BLaER1 (cell line): ENCODE results near the gene MOB3A.

Experiments
- H3K27ac ChIP-seq: shearing (Covaris generic); formaldehyde crosslinking; 2 replicates; pipeline ENCODE4 v1.8.1; 2022
- H3K27me3 ChIP-seq: shearing (Covaris generic); formaldehyde crosslinking; 2 replicates; pipeline ENCODE4 v1.8.1; 2022
- H3K36me3 ChIP-seq: shearing (Covaris generic); formaldehyde crosslinking; 2 replicates; pipeline ENCODE4 v1.8.1; 2022
- H3K4me1 ChIP-seq: shearing (Covaris generic); formaldehyde crosslinking; 2 replicates; pipeline ENCODE4 v1.8.1; 2022
- H3K4me2 ChIP-seq: shearing (Covaris generic); formaldehyde crosslinking; 2 replicates; pipeline ENCODE4 v1.8.1; 2022
- H3K4me3 ChIP-seq: shearing (Covaris generic); formaldehyde crosslinking; 2 replicates; pipeline ENCODE4 v1.8.1; 2022
- H3K9ac ChIP-seq: shearing (Covaris generic); formaldehyde crosslinking; 2 replicates; pipeline ENCODE4 v1.8.1; 2022
- H3K9me3 ChIP-seq: shearing (Covaris generic); formaldehyde crosslinking; 2 replicates; pipeline ENCODE4 v1.8.1; 2022
- H4K20me1 ChIP-seq: shearing (Covaris generic); formaldehyde crosslinking; 2 replicates; pipeline ENCODE4 v1.8.1; 2022
- Cebpa-rat ChIP-seq: shearing (Covaris generic); IDR thresholded peaks from 2 replicates; pipeline ENCODE4 v1.8.1; 2022

The MOB3A gene

GRCh38 chr19:2123682-2124387 is 27.7 kb upstream of the MOB3A start:
- Histone ChIP-seq H3K9me3 (no peaks in the 10 kb centered on the region), H3K36me3 (peaks cover 94% of the 10 kb centered on the region), H4K20me1 (peaks cover 95% of the 10 kb centered on the region), H3K27me3 (no peaks in the 10 kb centered on the region), H3K9ac (no peak overlapping the region), H3K27ac (no peak overlapping the region), H3K4me1 (no peaks in the 10 kb centered on the region), H3K4me3 (no peak overlapping the region), H3K4me2 (no peak overlapping the region)
- TF ChIP-seq Cebpa-rat = no peak

DNA sequence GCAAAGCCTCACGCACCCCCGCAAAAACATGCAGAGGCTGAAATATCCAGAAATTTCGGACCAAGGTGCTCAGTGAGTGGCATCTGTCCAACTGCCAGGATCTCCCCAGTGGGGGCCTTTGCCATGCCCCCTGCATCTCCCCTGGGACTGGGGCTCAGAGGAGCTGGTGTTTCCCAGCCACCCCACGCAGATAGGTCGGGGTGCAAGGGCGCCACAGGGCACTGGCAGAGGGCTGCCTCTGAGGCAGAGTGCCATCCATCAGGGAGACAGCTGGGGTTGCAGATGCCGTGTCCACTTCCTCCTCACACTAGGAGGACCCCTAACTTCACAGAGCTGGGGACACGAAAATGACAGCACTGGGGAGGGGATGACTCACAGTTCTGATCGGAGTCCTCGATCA is 26.9 kb upstream of the MOB3A start:
- Histone ChIP-seq H3K36me3 (peaks cover 100% of the 10 kb centered on the region), H3K27me3 (no peaks in the 10 kb centered on the region), H3K9ac (no peak overlapping the region), H3K9me3 (no peaks in the 10 kb centered on the region), H3K4me3 (no peak overlapping the region), H3K4me1 (no peaks in the 10 kb centered on the region), H3K4me2 (no peak overlapping the region), H4K20me1 (peaks cover 100% of the 10 kb centered on the region), H3K27ac (no peak overlapping the region)
- no peak for TF ChIP-seq Cebpa-rat

DNA sequence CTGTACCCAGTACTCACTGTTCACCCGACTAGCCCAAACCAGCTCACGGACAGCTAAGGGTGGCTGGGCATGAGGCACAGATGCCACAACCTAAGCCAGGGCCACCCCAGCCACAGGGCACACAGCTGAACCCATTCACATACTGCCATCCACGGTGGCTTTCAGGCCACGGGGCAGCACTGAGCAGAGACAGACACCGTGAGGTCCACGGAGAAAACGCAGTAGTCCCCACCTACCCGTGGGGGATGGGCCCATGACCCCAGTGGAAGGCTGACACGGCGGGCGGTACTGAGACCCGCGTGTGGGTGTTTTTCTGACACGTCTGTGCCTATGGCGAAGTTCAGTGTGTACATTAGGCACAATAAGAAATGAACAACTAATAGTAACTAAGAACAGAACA is 26.1 kb upstream of the MOB3A start:
- no peak overlapping the region for H3K27ac ChIP-seq
- peaks cover 100% of the 10 kb centered on the region for H3K36me3 ChIP-seq
- TF ChIP-seq Cebpa-rat = no peak
- no peak overlapping the region for H3K4me2 ChIP-seq
- no peak overlapping the region for H3K9ac ChIP-seq
- no peaks in the 10 kb centered on the region for H3K27me3 ChIP-seq
- H3K4me1 ChIP-seq = no peaks in the 10 kb centered on the region
- peaks cover 100% of the 10 kb centered on the region for H4K20me1 ChIP-seq
- no peak overlapping the region for H3K4me3 ChIP-seq
- no peaks in the 10 kb centered on the region for H3K9me3 ChIP-seq

DNA sequence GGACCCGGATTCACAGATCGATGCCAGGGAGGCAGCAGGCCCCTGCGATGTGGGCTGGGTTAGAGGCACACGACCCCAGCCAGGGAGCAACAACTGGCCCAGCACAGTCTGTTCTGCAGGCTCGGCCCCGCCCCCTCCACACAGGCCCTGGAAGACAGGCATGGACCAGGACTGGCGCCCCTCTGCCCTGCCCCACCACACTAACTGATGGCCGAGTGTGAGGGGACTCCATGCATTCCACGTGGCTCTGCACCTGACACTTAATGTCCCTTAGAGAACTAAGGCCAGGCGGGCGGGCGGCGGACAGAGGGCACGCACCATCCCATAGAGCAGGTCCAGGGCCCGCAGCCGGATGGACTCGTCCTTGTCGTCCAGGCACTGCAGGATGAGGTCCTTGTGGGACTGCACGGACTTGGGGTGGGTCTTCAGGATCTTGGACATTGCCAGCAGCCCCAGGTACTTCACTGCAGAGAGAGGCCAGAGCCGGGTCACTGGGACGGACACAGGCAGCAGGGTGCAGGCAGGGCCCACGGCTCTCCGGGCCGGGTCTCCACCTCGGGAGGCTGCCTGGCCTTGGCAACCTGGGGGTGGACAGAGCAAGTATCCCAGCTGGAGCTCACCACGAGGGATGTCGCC is 25.4 kb upstream of the MOB3A start:
- H4K20me1 ChIP-seq = peaks cover 100% of the 10 kb centered on the region
- H3K27me3 ChIP-seq = no peaks in the 10 kb centered on the region
- no peak overlapping the region for H3K4me2 ChIP-seq
- H3K4me1 ChIP-seq = no peaks in the 10 kb centered on the region
- H3K36me3 ChIP-seq = peaks cover 100% of the 10 kb centered on the region
- H3K4me3 ChIP-seq = no peak overlapping the region
- H3K9me3 ChIP-seq = no peaks in the 10 kb centered on the region
- no peak overlapping the region for H3K9ac ChIP-seq
- no peak overlapping the region for H3K27ac ChIP-seq
- TF ChIP-seq Cebpa-rat = no peak

- Histone ChIP-seq H4K20me1 (peaks cover 100% of the 10 kb centered on the region), H3K9me3 (no peaks in the 10 kb centered on the region), H3K4me1 (no peaks in the 10 kb centered on the region), H3K4me3 (no peak overlapping the region), H3K27ac (no peak overlapping the region), H3K9ac (no peak overlapping the region), H3K4me2 (no peak overlapping the region), H3K36me3 (peaks cover 100% of the 10 kb centered on the region), H3K27me3 (no peaks in the 10 kb centered on the region)
- TF ChIP-seq Cebpa-rat = no peak
These were observed 24.7 kb upstream of the MOB3A start for GRCh38 chr19:2120821-2121220.

GRCh38 chr19:2119921-2120785 is 24.0 kb upstream of the MOB3A start:
- Histone ChIP-seq H3K27ac (no peak overlapping the region), H3K36me3 (peaks cover 100% of the 10 kb centered on the region), H3K9me3 (no peaks in the 10 kb centered on the region), H3K27me3 (no peaks in the 10 kb centered on the region), H4K20me1 (peaks cover 100% of the 10 kb centered on the region), H3K4me2 (no peak overlapping the region), H3K4me1 (peaks cover under 1% of the 10 kb centered on the region; the same call in 1 of the 2 replicates), H3K4me3 (no peak overlapping the region), H3K9ac (no peak overlapping the region)
- TF ChIP-seq Cebpa-rat = no peak

DNA sequence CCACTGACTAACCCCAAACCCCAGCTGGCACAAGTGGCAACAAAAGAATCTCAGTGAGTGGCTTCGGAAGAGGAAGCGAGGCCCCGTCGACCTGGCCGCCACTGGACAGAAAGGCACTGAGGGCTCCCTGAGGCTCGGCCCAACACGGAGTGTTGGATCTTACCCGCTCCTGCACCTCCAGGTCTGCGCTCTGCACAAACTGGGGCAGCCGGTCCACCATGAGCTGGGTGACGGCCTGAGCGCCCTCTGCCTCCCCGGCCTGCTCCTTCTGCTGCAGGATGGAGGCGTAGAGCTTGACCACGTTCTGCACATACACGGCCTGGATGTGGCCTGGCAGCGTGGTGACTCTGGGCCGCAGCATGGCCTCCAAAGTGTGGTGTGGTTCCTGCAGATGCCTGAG is 22.3 kb upstream of the MOB3A start:
- Histone ChIP-seq H4K20me1 (peaks cover 100% of the 10 kb centered on the region), H3K27me3 (no peaks in the 10 kb centered on the region), H3K4me3 (no peak overlapping the region), H3K27ac (no peak overlapping the region), H3K4me2 (no peak overlapping the region), H3K9me3 (no peaks in the 10 kb centered on the region), H3K9ac (no peak overlapping the region), H3K4me1 (peaks cover 17% of the 10 kb centered on the region), H3K36me3 (peaks cover 99% of the 10 kb centered on the region)
- TF ChIP-seq Cebpa-rat = no peak

DNA sequence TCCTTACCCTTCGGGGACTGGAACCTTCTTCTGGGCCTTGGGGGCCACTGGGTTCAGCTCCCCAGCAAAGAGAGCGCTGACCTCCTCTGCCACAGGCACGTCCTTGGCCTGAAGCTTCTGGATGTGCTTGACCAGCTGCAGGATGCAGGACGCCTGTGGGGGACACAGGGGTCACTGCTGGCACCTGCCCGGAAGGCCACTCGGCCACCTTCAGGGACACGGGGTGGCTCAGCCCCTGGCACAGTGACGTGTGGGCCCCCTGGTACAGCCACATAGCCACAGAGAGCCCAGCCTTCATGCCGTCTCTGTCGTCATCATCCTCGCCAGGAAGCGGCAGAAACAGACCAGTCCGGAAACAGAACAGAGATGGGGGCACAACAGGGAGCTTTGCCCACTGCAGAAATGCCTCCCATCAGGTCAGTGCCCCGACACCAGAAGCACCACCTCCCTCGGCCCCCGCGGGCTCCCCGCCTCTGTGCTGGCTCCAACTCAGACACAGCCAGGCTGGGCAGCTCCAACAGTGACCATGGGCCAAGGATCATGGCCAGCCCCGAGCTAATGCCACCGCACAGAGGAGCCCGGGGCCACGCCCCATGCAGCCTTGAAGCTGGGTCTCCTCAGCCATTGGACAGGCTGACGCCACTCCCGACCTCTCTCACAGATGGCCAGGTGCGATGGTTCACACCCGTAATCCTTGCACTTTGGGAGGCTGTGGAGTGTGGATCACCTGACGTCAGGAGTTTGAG is 21.3 kb upstream of the MOB3A start:
- Histone ChIP-seq H3K9ac (no peak overlapping the region), H3K4me3 (no peak overlapping the region), H3K27ac (no peak overlapping the region), H3K36me3 (peaks cover 98% of the 10 kb centered on the region), H4K20me1 (peaks cover 100% of the 10 kb centered on the region), H3K27me3 (no peaks in the 10 kb centered on the region), H3K4me1 (peaks cover 28% of the 10 kb centered on the region), H3K9me3 (no peaks in the 10 kb centered on the region), H3K4me2 (no peak overlapping the region)
- TF ChIP-seq Cebpa-rat = no peak

DNA sequence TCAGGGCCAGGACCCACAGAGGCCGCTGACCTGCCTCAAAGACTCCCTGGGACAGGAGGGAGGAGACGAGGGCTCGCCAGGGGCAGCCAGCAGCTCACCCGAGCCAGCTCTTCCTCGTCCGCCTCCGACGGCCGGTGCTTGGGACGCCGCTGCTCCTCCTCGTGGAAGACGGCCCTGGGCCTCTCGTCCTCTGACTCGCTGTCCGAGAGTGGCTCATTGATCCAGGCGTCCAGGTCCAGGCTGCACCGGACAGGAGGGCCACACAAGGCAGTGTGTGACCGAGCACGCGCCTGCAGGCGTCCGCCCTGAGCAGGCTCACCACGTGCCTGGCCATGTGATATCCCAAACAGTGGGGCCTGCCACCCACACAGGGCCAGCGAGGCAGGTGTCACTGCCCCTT is 20.4 kb upstream of the MOB3A start:
- Histone ChIP-seq H3K9ac (no peak overlapping the region), H3K36me3 (peaks cover 98% of the 10 kb centered on the region)

More for the DNA sequence above, 20.4 kb upstream of the MOB3A start:
- Histone ChIP-seq H3K9me3 (no peaks in the 10 kb centered on the region), H3K4me3 (no peak overlapping the region), H3K4me1 (peaks cover 35% of the 10 kb centered on the region), H3K27me3 (no peaks in the 10 kb centered on the region), H3K27ac (no peak overlapping the region), H3K4me2 (no peak overlapping the region), H4K20me1 (peaks cover 100% of the 10 kb centered on the region)
- TF ChIP-seq Cebpa-rat = no peak
